Astrocyte (in vitro differentiated cells and primary cell): ENCODE data around the gene CIB2. TPM values are rescaled to one million over a fixed set of nuclear protein-coding genes. Genes with fewer than 3 reads are reported as not detected.

Experiments
- DNase-seq: peaks from one replicate; pipeline ENCODE4 v3.0.0-alpha.2; 2010; ENCODE audit warnings: low read depth
- FAIRE-seq: peaks from 2 replicates; lab custom pipeline; 2011; peaks lifted over from hg19 to GRCh38; lab: Jason Lieb, UNC
- H2AFZ ChIP-seq: 2 replicates; pipeline ENCODE4 v1.6.0; 2012; ENCODE audit warnings: low read depth, low read length, inconsistent platforms
- H3K27ac ChIP-seq: 2 replicates; pipeline ENCODE4 v1.5.1; 2011; ENCODE audit warnings: low read depth, low read length, inconsistent platforms
- H3K27me3 ChIP-seq: 2 replicates; pipeline ENCODE4 v1.6.0; 2011; ENCODE audit warnings: low read length, inconsistent platforms; ENCODE audit not compliant: insufficient read depth
- H3K36me3 ChIP-seq: 2 replicates; pipeline ENCODE4 v1.5.1; 2011; ENCODE audit warnings: low read length, inconsistent platforms; ENCODE audit not compliant: insufficient read depth
- H3K4me1 ChIP-seq: 2 replicates; pipeline ENCODE4 v1.5.1; 2011; ENCODE audit warnings: low read length, inconsistent platforms; ENCODE audit not compliant: insufficient read depth
- H3K4me2 ChIP-seq: 2 replicates; pipeline ENCODE4 v1.6.0; 2012; ENCODE audit warnings: low read length, inconsistent platforms
- H3K4me3 ChIP-seq: 2 replicates; pipeline ENCODE4 v1.5.1; 2011; ENCODE audit warnings: low read depth, mild to moderate bottlenecking, low read length, inconsistent platforms; ENCODE audit not compliant: insufficient read depth
- H3K79me2 ChIP-seq: 2 replicates; pipeline ENCODE4 v1.6.0; 2012; ENCODE audit warnings: mild to moderate bottlenecking, low read length, inconsistent platforms; ENCODE audit not compliant: insufficient read depth
- H3K9ac ChIP-seq: 2 replicates; pipeline ENCODE4 v1.6.0; 2012; ENCODE audit warnings: mild to moderate bottlenecking, low read length, inconsistent platforms
- H3K9me3 ChIP-seq: 2 replicates; pipeline ENCODE4 v1.5.1; 2012; ENCODE audit warnings: low read depth, mild to moderate bottlenecking, low read length, inconsistent platforms; ENCODE audit not compliant: insufficient read depth
- H4K20me1 ChIP-seq: 2 replicates; pipeline ENCODE4 v1.6.0; 2012; ENCODE audit warnings: low read length, inconsistent platforms; ENCODE audit not compliant: insufficient read depth
- H3K27ac Mint-ChIP-seq: one replicate; pipeline ENCODE4 v1.8.0; 2021; ENCODE audit warnings: mild to moderate bottlenecking, mixed read lengths; ENCODE audit not compliant: unreplicated experiment
- H3K27me3 Mint-ChIP-seq: one replicate; pipeline ENCODE4 v1.8.0; 2021; ENCODE audit warnings: low read depth, mixed read lengths; ENCODE audit not compliant: unreplicated experiment
- H3K36me3 Mint-ChIP-seq: one replicate; pipeline ENCODE4 v1.8.0; 2021; ENCODE audit warnings: low read depth, mixed read lengths; ENCODE audit not compliant: unreplicated experiment
- H3K4me1 Mint-ChIP-seq: one replicate; pipeline ENCODE4 v1.8.0; 2021; ENCODE audit warnings: low read depth, mixed read lengths; ENCODE audit not compliant: unreplicated experiment
- H3K4me3 Mint-ChIP-seq: one replicate; pipeline ENCODE4 v1.8.0; 2021; ENCODE audit warnings: mild to moderate bottlenecking, moderate library complexity, mixed read lengths; ENCODE audit not compliant: unreplicated experiment
- H3K9me3 Mint-ChIP-seq: one replicate; pipeline ENCODE4 v1.8.0; 2021; ENCODE audit warnings: mild to moderate bottlenecking, mixed read lengths; ENCODE audit not compliant: unreplicated experiment
- CTCF ChIP-seq: IDR thresholded peaks from 2 replicates; pipeline ENCODE4 v1.5.1; 2011; ENCODE audit warnings: low read depth, mild to moderate bottlenecking, inconsistent platforms, low read length, moderate library complexity; ENCODE audit not compliant: insufficient read depth
- EZH2 ChIP-seq: IDR thresholded peaks from 2 replicates; pipeline ENCODE4 v1.6.1; 2012; ENCODE audit warnings: mild to moderate bottlenecking, low read length, inconsistent platforms; ENCODE audit not compliant: insufficient read depth
- total RNA-seq: library from RNA; stranded (reverse); gene quantifications from 2 replicates; pipeline ENCODE4 v1.2.1, GENCODE V29; 2021

Gene CIB2
- total RNA-seq, 1 donor from 2014 or later: 7.4 TPM

DNA sequence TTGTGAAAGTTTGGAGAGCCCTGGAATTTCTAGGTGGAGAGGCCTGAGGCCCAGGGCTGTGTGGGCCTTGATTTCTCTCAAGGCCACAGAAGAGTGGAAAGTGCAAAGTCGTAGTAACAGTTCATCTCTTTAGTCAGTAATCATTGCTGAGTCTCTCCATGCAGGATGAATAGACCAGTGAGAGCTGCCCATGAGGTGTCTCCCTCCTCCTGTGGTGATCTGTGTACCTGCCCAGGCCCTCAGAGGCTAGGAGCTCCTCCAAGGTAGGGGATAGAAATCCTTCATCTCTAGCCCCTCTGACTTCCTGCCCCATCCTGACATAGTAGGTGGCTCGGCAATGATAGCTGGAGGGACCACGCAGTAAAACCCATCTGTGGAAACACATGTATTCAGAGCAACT lies 11.1 kb upstream of the CIB2 start:
- H3K9ac ChIP-seq: no peak overlapping the region
- DNase-seq (no peak), FAIRE-seq (no peak)
- no peaks in the 10 kb centered on the region for H3K79me2 ChIP-seq
- H3K27me3 Mint-ChIP-seq: peaks cover 5% of the 10 kb centered on the region
- no peak overlapping the region for H3K27ac ChIP-seq
- H3K36me3 ChIP-seq: no peaks in the 10 kb centered on the region
- H3K4me1 ChIP-seq: no peaks in the 10 kb centered on the region
- no peaks in the 10 kb centered on the region for H3K27me3 ChIP-seq
- H3K4me3 Mint-ChIP-seq: no peak overlapping the region
- no peak overlapping the region for H2AFZ ChIP-seq
- no peak overlapping the region for H3K27ac Mint-ChIP-seq
- H3K9me3 Mint-ChIP-seq: no peaks in the 10 kb centered on the region
- H3K4me1 Mint-ChIP-seq: no peaks in the 10 kb centered on the region
- no peaks in the 10 kb centered on the region for H4K20me1 ChIP-seq
- TF ChIP-seq EZH2: no peak
- no peak for TF ChIP-seq CTCF
- H3K4me3 ChIP-seq: no peak overlapping the region
- H3K4me2 ChIP-seq: no peak overlapping the region
- no peaks in the 10 kb centered on the region for H3K9me3 ChIP-seq
- H3K36me3 Mint-ChIP-seq: peaks cover 4% of the 10 kb centered on the region

DNA sequence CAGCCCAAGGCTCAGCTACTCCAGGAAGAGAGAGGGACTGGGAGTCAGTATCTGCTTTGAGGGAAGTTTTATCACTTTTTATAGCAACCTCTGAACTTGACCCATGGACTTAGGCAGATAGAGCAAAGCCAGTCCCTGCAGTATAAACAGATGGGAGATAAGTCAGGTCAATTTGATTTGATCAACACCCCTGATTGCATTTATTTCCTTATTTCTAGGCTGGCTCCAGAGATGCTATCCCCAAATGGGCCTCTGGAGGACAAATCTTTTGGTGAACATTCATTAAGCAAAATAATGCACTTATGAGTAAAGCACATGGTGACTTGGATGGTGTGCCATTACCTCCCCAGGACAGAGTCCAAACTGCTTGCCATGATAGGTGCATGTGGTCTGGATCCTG lies 9.0 kb upstream of the CIB2 start:
- Histone ChIP-seq H4K20me1 (no peaks in the 10 kb centered on the region), H3K9me3 (no peaks in the 10 kb centered on the region), H3K4me3 (no peak overlapping the region), H3K4me1 (no peaks in the 10 kb centered on the region), H3K4me2 (no peak overlapping the region), H3K36me3 (no peaks in the 10 kb centered on the region), H3K9ac (no peak overlapping the region), H2AFZ (no peak overlapping the region), H3K27me3 (no peaks in the 10 kb centered on the region), H3K79me2 (no peaks in the 10 kb centered on the region), H3K27ac (no peak overlapping the region)
- Mint-ChIP-seq H3K36me3 (no peaks in the 10 kb centered on the region), H3K27ac (no peak overlapping the region), H3K4me1 (peaks cover 2% of the 10 kb centered on the region), H3K27me3 (peaks cover 7% of the 10 kb centered on the region), H3K4me3 (no peak overlapping the region), H3K9me3 (no peaks in the 10 kb centered on the region)
- FAIRE-seq: no peak
- no peak for TF ChIP-seq CTCF
- no peak for TF ChIP-seq EZH2
- DNase-seq: no peak

DNA sequence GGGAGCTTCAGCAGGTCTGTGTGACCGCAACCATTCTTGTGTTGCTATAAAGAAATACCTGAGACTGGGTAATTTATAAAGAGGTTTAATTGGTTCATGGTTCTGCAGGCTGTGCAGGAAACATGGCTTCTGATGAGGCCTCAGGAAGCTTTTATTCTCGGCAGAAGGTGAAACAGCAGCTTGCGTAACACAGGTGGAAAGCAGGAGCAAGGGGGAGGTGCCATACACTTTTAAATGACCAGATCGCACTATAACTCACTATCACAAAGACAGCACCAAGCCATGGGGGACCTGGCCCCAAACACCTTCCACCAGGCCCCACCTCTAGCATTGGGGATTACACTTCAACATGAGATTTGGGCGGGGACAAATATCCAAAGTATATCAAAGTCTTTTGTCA lies 8.3 kb upstream of the CIB2 start:
- no peaks in the 10 kb centered on the region for H4K20me1 ChIP-seq

More for the DNA sequence above, 8.3 kb upstream of the CIB2 start:
- no peak overlapping the region for H3K27ac ChIP-seq
- H3K9me3 ChIP-seq: no peaks in the 10 kb centered on the region
- FAIRE-seq (no peak), DNase-seq (no peak)
- H3K4me3 ChIP-seq: no peak overlapping the region
- no peak overlapping the region for H3K9ac ChIP-seq
- Mint-ChIP-seq H3K27ac (no peak overlapping the region), H3K9me3 (no peaks in the 10 kb centered on the region), H3K27me3 (peaks cover 7% of the 10 kb centered on the region), H3K4me3 (no peak overlapping the region), H3K36me3 (no peaks in the 10 kb centered on the region), H3K4me1 (peaks cover 2% of the 10 kb centered on the region)
- no peaks in the 10 kb centered on the region for H3K36me3 ChIP-seq
- no peaks in the 10 kb centered on the region for H3K79me2 ChIP-seq
- H2AFZ ChIP-seq: no peak overlapping the region
- H3K27me3 ChIP-seq: no peaks in the 10 kb centered on the region
- TF ChIP-seq CTCF (no peak), EZH2 (no peak)
- H3K4me2 ChIP-seq: no peak overlapping the region
- H3K4me1 ChIP-seq: no peaks in the 10 kb centered on the region
